ENCODE data around the gene DYRK4.

Gene DYRK4

DNA sequence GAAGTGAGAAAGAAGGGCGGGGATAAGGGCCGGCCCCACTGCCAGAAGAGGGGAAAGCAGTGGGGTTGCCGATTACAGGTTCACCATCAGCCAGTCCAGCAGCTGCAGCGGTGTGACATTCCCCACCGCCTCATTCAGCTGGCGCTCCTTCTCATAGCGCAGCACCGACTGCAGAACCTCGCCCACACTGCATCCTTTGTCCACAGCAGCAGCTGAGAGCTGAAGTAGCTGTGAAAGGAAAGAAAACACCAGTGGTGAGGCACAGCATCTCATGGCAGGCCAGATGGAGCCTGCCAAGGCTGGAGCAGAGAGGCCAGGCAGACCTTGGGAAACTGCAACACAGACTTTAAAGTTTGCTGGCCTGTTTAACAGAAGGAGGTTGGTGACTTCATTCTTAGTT is 53.7 kb downstream of the DYRK4 start:
- Histone ChIP-seq H3K9me3 (no peaks in the 10 kb centered on the region), H3K4me3 (no peak overlapping the region), H3K36me3 (replicated peaks) (peaks cover 11% of the 10 kb centered on the region), H3K4me1 (no peaks in the 10 kb centered on the region), H3K27me3 (ENCODE audit: low read depth) (no peaks in the 10 kb centered on the region)
- in situ Hi-C loops (cut with MboI; ENCODE audit: low sequenced_read_pairs) = no loop called here
- no peak for DNase-seq (ENCODE audit: low spot score in 2 of 2)

DNA sequence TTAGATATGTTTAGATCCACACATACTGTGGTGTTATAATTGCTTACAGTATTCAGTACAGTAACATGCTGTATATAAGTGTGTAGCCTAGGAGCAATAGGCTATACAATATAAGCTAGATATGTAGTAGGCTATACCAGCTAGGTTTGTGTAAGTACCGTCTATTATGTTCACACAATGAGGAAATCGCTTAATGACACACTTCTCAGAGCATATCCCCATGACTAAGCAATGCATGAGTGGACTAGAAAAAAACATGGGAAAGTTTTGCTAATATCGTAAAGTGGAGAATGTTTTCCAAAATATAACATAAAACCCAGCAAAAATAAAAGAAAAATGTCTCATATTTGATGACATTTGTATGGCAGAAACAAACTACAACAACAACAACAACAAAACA is 59.5 kb downstream of the DYRK4 start:
- Histone ChIP-seq H3K4me1 (no peaks in the 10 kb centered on the region), H3K36me3 (replicated peaks) (no peaks in the 10 kb centered on the region), H3K27me3 (ENCODE audit: low read depth) (no peaks in the 10 kb centered on the region), H3K9me3 (no peaks in the 10 kb centered on the region), H3K4me3 (no peak overlapping the region)
- no peak for DNase-seq (ENCODE audit: low spot score in 2 of 2)
- in situ Hi-C loops (cut with MboI; ENCODE audit: low sequenced_read_pairs) = no loop called here

DNA sequence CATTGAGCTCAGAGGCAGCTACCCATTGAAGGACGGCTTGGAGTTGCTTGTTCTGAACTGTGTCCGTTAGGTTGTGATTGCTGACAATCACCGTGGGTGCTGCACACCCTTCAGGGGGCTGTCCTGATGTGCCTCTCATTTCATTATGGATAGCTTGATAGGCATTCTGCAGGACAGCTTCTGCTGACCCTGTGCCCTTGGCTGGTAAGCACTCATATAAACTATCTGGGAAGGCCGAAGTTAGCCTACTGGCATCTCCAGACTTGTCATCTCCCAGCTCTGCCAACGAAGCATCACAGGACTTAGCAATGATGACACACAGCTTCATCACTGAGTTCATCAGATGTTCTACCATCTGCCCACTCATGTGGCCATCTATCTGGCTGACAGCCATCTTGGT is 64.5 kb downstream of the DYRK4 start:
- no peaks in the 10 kb centered on the region for H3K36me3 ChIP-seq (replicated peaks)
- H3K4me1 ChIP-seq = no peaks in the 10 kb centered on the region
- no peak for DNase-seq (ENCODE audit: low spot score in 2 of 2)
- H3K4me3 ChIP-seq = no peak overlapping the region
- H3K9me3 ChIP-seq = no peaks in the 10 kb centered on the region
- in situ Hi-C loops (cut with MboI; ENCODE audit: low sequenced_read_pairs) = no loop called here
- H3K27me3 ChIP-seq (ENCODE audit: low read depth) = peaks cover 12% of the 10 kb centered on the region

DNA sequence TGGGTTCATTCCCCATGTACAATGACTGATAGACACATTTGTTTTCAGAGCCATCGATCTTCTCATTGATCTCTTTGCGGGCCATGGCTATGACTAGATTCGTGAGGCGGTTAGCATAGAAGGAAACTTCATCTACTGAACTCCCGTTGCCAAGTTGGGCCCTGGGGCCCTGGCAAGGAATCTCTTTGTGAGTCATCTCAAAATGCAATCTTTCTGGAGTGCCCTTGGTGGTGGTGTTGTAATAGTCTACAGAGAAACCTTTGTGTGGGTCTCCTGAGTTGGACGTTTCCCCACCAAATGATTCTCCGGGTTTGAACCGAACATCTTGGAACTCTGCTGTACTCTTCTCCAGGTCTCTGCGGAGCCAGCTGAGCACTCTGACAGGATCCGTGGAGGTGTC is 66.4 kb downstream of the DYRK4 start:
- no peak for DNase-seq (ENCODE audit: low spot score in 2 of 2)
- Histone ChIP-seq H3K36me3 (replicated peaks) (no peaks in the 10 kb centered on the region), H3K4me3 (no peak overlapping the region), H3K27me3 (ENCODE audit: low read depth) (peaks cover 12% of the 10 kb centered on the region), H3K4me1 (no peaks in the 10 kb centered on the region), H3K9me3 (no peaks in the 10 kb centered on the region)
- in situ Hi-C loops (cut with MboI; ENCODE audit: low sequenced_read_pairs) = no loop called here

DNA sequence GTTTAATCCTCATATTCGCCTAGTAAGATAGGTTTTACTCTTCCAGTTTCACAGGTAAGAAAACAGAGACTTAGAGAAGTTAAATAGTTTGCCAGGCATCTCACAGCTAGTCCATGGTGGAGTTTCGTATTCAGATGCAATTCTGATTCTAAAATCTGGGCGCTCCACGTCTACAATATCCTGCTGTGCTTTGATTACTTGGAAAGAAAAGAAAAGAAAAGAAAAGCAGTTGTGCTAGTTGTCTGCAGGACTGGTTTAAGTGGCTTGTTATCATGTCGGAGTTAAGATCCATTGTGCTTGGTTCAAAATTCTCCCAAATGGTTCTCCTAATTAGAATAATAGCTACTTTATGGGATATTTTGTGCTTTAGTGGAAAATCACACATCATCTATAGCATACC is 68.3 kb downstream of the DYRK4 start:
- in situ Hi-C loops (cut with MboI; ENCODE audit: low sequenced_read_pairs) = no loop called here
- no peak overlapping the region for H3K4me3 ChIP-seq
- peaks cover 12% of the 10 kb centered on the region for H3K27me3 ChIP-seq (ENCODE audit: low read depth)
- DNase-seq (ENCODE audit: low spot score in 2 of 2) = no peak
- H3K9me3 ChIP-seq = no peaks in the 10 kb centered on the region
- H3K36me3 ChIP-seq (replicated peaks) = no peaks in the 10 kb centered on the region
- H3K4me1 ChIP-seq = no peaks in the 10 kb centered on the region

DNA sequence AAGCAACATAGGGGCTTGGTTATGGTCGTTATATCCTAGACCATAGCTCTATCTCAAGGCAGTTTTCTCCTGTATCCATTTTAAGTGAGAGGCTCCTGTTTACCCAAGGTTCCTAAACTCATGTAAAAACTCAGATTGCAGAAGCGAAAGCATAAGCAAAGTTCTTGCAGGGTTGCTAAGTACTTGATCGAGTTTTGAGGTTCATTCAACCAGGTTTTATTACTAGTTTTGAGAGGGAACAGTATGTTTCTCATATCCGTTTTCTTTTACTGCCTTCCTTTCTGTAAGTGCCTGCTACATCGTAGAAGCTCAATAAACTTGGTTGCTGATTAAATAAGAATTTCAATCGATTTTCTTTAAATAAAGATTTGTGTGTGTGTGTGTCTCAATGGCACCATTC is 81.7 kb downstream of the DYRK4 start:
- H3K4me1 ChIP-seq = peaks cover 8% of the 10 kb centered on the region; the same call in 1 of the 2 replicates
- H3K27me3 ChIP-seq (ENCODE audit: low read depth) = 0 out of 2 replicates have a peak, but pooled peaks cover 4% of the 10 kb centered on the region
- in situ Hi-C loops (cut with MboI; ENCODE audit: low sequenced_read_pairs) = no loop called here
- DNase-seq (ENCODE audit: low spot score in 2 of 2) = no peak
- no peak overlapping the region for H3K4me3 ChIP-seq
- no peaks in the 10 kb centered on the region for H3K9me3 ChIP-seq
- no peaks in the 10 kb centered on the region for H3K36me3 ChIP-seq (replicated peaks)

DNA sequence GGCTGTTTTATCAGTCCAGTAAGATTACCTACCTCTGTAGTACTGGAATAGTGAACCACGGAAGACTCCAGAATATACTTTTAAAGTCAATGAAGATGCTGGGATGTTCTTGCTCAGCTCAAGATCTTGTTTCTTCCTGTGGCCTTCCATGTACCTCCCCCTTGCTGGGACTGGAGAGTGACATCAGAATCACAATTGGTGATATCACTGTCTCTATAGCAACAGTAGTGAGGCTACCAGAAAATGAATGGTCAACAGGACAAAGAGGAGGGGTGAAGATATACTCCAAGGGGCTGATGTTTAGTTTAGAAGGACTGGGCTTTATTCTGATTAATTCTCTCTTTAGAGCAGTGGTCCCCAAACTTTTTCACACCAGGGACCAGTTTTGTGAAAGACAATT is 83.0 kb downstream of the DYRK4 start:
- in situ Hi-C loops (cut with MboI; ENCODE audit: low sequenced_read_pairs) = no loop called here
- 0 out of 2 replicates have a peak, but pooled peaks cover 4% of the 10 kb centered on the region for H3K27me3 ChIP-seq (ENCODE audit: low read depth)
- DNase-seq (ENCODE audit: low spot score in 2 of 2) = no peak
- H3K36me3 ChIP-seq (replicated peaks) = no peaks in the 10 kb centered on the region
- peaks cover 11% of the 10 kb centered on the region for H3K4me1 ChIP-seq
- no peaks in the 10 kb centered on the region for H3K9me3 ChIP-seq
- H3K4me3 ChIP-seq = no peak overlapping the region

DNA sequence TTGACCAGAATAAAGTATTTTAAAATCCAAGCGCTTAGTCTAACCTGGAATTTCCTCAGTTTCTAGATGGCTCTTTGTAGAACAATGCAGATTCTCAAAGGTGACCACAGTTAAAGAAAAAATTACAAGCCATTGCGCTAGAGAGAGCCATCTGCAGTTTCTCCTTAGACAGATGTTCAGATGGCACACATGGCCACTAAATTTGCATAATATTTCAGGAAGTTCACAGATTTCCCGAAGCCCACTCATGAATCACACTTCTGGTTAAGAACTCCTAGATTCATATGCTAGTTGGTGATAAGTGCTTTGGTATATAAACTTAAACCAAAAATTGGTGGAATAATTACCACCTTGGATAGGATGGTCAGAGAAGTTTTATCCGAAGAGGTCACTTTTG is 86.1 kb downstream of the DYRK4 start:
- Histone ChIP-seq H3K36me3 (replicated peaks) (no peaks in the 10 kb centered on the region), H3K27me3 (ENCODE audit: low read depth) (0 out of 2 replicates have a peak, but pooled peaks cover 4% of the 10 kb centered on the region), H3K9me3 (no peaks in the 10 kb centered on the region), H3K4me1 (peaks cover 26% of the 10 kb centered on the region), H3K4me3 (peak overlapping the region; percentile 80)
- no peak for DNase-seq (ENCODE audit: low spot score in 2 of 2)
- in situ Hi-C loops (cut with MboI; ENCODE audit: low sequenced_read_pairs) = no loop called here

DNA sequence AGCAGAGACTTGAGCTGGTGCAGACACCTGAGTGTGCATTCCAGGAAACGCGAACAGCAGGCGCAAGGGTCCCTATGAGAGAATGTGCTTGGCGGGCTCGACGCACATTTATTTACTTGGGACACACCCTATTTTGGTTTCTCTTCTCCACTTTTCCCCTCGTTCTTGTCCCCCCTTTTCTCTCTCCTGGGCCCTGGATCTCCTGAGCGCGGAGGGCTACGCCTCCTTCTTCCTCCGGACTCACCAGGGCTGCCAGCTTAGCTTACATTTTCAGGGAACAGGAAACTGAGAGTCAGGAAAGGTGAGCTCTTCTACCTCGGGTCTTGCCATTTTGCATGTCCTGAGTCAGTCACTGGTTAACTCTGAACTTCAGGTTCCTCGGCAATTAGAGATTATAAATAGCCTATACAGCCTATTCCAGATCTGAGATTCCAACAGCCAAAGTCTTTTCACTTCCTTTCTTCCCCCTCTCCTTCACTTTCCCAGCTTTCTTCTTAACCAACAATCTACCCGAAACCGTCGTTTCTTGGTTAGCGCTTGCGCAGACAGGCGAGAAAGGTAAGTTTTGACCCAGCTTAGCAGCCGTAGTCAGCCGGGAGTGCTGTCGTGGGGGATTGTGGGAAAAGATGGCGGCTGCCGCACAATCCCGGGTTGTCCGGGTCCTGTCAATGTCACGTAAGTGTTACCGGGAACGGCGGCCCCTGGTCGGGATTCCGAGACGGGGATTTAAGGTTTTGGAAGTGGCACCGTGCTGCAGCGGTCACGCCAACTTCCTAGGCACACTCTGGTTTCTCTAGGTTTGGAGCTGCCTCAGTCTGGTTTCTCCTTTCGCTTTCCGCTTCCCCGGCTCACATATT is 86.7 kb downstream of the DYRK4 start, which contains the start of the genes AKAP3 and NDUFA9:
TSS of gene AKAP3 (minus strand) at position 551 of the 857 bp plus-strand sequence. CDS start 10,855 bp downstream, outside the sequence.
TSS of gene NDUFA9 (plus strand) at position 614 of the 857 bp plus-strand sequence. CDS start at position 627, 13 bp downstream.
- H3K9me3 ChIP-seq = no peaks in the 10 kb centered on the region
- H3K4me3 ChIP-seq = peak within 1 kb of the TSS; percentile 80
- H3K4me1 ChIP-seq = peaks cover 26% of the 10 kb centered on the region
- no peaks in the 10 kb centered on the region for H3K36me3 ChIP-seq (replicated peaks)
- DNase-seq (ENCODE audit: low spot score in 2 of 2) = peak; percentile 79 to 86
- 0 out of 2 replicates have a peak, but pooled peaks cover under 1% of the 10 kb centered on the region for H3K27me3 ChIP-seq (ENCODE audit: low read depth)
- in situ Hi-C loops (cut with MboI; ENCODE audit: low sequenced_read_pairs) = no loop called here

DNA sequence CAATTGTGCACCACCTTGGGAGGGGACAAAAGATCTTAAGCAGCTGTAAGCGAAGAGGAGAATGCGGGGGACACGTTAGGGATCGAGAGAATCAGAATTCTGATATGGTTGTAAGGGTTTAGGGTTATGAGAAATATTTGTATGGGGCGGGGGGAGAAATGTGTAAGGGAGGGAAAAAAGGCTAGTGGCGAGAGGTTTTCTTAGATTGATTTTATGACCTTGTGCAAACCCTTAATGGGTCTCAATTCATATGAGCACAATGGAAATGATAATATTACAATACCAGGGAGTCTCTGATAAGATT is 87.3 kb downstream of the DYRK4 start:
- in situ Hi-C loops (cut with MboI; ENCODE audit: low sequenced_read_pairs) = no loop called here
- peaks cover 4% of the 10 kb centered on the region; the same call in 1 of the 2 replicates for H3K36me3 ChIP-seq (replicated peaks)
- H3K27me3 ChIP-seq (ENCODE audit: low read depth) = no peaks in the 10 kb centered on the region
- peak overlapping the region; percentile 80 for H3K4me3 ChIP-seq
- H3K9me3 ChIP-seq = no peaks in the 10 kb centered on the region
- H3K4me1 ChIP-seq = peaks cover 26% of the 10 kb centered on the region
- DNase-seq (ENCODE audit: low spot score in 2 of 2) = peak in 1 of 2 experiments; percentile 48

DNA sequence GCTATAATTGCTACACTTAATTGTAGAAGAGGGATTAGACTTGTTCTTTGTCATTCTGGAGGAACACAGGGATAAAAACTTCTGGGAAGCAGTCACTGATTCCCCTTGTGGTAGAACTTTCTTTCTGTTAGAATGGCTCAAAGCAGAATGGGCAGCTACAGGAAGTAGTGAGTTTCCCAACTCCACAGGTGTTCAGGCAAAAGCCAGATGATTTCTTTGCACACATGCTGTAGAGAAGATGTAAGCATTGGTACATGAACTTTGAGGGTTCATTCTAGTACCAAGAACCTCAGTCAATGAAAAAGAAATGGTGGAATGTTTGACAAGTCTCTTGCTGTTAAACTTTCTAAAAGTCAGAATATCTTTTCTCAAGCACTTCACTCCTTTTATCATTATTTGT is 91.2 kb downstream of the DYRK4 start:
- DNase-seq (ENCODE audit: low spot score in 2 of 2) = no peak
- H3K36me3 ChIP-seq (replicated peaks) = peaks cover 32% of the 10 kb centered on the region
- in situ Hi-C loops (cut with MboI; ENCODE audit: low sequenced_read_pairs) = no loop called here

DNA sequence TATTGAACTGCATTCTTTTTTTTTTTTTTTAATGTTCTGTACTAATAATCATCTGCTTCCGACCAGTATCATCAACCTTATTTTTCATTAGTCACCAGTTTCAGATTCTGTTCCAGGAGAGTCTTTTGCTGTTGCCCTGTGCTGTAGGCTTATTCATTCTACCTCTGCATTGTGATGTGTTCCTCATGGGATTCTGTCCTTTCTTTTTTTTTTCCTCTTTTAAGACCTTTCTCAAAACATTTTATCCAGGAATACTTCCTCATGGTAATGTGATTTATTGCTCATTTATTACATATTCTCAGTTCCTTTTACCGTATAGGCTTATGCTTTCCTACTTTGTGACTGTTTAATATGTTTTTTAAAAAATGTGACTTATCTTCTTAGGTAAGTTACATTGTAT is 91.7 kb downstream of the DYRK4 start:
- Histone ChIP-seq H3K27me3 (ENCODE audit: low read depth) (no peaks in the 10 kb centered on the region), H3K4me3 (no peak overlapping the region), H3K9me3 (no peaks in the 10 kb centered on the region), H3K36me3 (replicated peaks) (peaks cover 35% of the 10 kb centered on the region), H3K4me1 (peaks cover 18% of the 10 kb centered on the region)
- in situ Hi-C loops (cut with MboI; ENCODE audit: low sequenced_read_pairs) = no loop called here
- DNase-seq (ENCODE audit: low spot score in 2 of 2) = no peak

More for the DNA sequence above, 91.2 kb downstream of the DYRK4 start:
- Histone ChIP-seq H3K9me3 (no peaks in the 10 kb centered on the region), H3K4me1 (peaks cover 18% of the 10 kb centered on the region), H3K27me3 (ENCODE audit: low read depth) (no peaks in the 10 kb centered on the region), H3K4me3 (no peak overlapping the region)

Measured in HAP-1 (cell line).